Measurements from ENCODE around the gene EHMT2. TPM values are rescaled to one million over a fixed set of nuclear protein-coding genes. Genes with fewer than 3 reads are reported as not detected.
"Not testable (repeated sequence)": the region's sequence is repeated elsewhere in the genome, so short reads cannot be mapped to it uniquely, and the experiment has no call there.

The EHMT2 gene
- polyA plus RNA-seq, 2 of the 4 experiments (the other 2 are of a cell fraction) = 15.4 to 32.3 TPM

DNA sequence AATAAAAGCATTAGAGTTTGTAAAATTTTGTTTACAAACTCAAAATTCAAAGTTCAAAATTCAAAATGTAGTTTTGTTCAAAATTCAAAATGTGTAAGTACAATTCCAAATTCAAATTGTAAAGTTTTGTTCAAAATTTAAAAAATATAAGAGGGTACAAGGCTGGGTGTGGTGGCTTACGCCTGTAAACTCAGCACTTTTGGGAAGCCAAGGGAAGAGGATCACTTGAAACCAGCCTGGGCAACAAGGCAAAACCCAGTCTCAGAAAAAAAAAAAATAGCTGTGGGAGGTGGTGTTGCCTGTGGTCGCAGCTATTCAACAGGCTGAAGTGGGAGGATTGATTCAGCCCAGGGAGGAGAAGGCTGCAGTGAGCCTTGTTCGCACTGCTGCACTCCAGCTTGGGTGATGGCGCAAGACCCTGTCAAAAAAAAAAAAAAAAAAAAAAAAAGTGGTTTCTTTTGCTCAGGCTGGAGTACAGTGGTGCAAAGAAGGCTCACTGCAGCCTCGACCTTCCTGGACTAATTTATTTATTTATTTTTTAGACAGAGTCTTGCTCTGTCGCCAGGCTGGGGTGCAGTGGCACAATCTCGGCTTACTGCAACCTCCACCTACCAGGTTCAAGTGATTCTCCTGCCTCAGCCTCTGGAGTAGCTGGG is 9.8 kb upstream of the EHMT2 start:
- no peak for TF ChIP-seq SMC3 (IDR thresholded peaks at IDR 0.05)
- TF ChIP-seq PHF8 (IDR thresholded peaks at IDR 0.05; ENCODE audit: borderline replicate concordance, low read depth) = no peak
- peak; percentile 20 to 76; a peak in 2 of 4 replicates for TF ChIP-seq CEBPB (IDR thresholded peaks at IDR 0.05)
- TF ChIP-seq POLR2AphosphoS2 (conservative IDR thresholded peaks at IDR 0.05; ENCODE audit: low read length) = no peak
- no peak for TF ChIP-seq EHMT2 (IDR thresholded peaks at IDR 0.05; ENCODE audit: low read depth)
- TF ChIP-seq ESRRA (IDR thresholded peaks at IDR 0.05; ENCODE audit: borderline replicate concordance, low read length) = no peak
- ChIA-PET CTCF (interaction anchor here (0.6 to 1.1 kb wide), 2 partner anchors 18 to 42 kb away, joined by 3 to 5 read pairs; no protein-coding TSS in a partner anchor), POLR2A (interaction anchor here (0.6 kb wide), 1 partner anchor 269 kb away, joined by 6 read pairs; no protein-coding TSS in a partner anchor)
- no peaks in the 10 kb centered on the region for H3K9me3 ChIP-seq
- peak; percentile 40 to 42; a peak in 5 of 6 replicates for ATAC-seq
- no peak overlapping the region for H3K4me3 ChIP-seq
- DNase-seq (ENCODE audit: low read depth in 1 of 2, low spot score in 1 of 2) = peak in 1 of 2 experiments; percentile 28
- H3K27ac ChIP-seq = no peak overlapping the region
- FAIRE-seq = no peak
- 70% methylated on average over 7 of the region's 7 CpGs for WGBS (ENCODE audit: missing lambda C conversion rate)
- no peak overlapping the region for H3K4me2 ChIP-seq
- H3K4me1 ChIP-seq = peaks cover 33% of the 10 kb centered on the region

DNA sequence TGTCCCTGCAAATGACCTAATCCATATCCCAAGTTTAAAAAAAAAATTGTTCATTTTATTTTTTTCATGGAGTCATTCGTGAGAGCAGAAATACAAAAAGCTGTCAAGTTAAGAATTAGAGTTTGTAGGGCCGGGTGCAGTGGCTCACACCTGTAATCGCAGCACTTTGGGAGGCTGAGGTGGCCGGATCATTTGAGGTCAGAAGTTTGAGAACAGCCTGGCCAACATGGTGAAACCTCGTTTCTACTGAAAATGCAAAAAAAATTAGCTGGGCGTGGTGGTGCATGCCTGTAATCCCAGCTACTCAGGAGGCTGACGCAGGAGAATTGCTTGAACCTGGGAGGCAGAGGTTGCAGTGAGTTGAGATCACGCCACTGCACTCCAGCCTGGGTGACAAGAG is 9.2 kb upstream of the EHMT2 start:
- WGBS (ENCODE audit: missing lambda C conversion rate) = 79% methylated on average over 8 of the region's 8 CpGs
- H3K4me3 ChIP-seq; ATAC-seq; DNase-seq (ENCODE audit: low read depth in 1 of 2, low spot score in 1 of 2); H3K4me2 ChIP-seq; H3K9me3 ChIP-seq; FAIRE-seq; H3K27ac ChIP-seq: not testable (repeated sequence)
- ChIA-PET POLR2A (interaction anchor here (0.6 kb wide), 1 partner anchor 270 kb away, joined by 6 read pairs; no protein-coding TSS in a partner anchor), CTCF (interaction anchor here (1.3 kb wide), 1 partner anchor 46 kb away, joined by 4 read pairs; no protein-coding TSS in a partner anchor)
- H3K4me1 ChIP-seq = peaks cover 31% of the 10 kb centered on the region

DNA sequence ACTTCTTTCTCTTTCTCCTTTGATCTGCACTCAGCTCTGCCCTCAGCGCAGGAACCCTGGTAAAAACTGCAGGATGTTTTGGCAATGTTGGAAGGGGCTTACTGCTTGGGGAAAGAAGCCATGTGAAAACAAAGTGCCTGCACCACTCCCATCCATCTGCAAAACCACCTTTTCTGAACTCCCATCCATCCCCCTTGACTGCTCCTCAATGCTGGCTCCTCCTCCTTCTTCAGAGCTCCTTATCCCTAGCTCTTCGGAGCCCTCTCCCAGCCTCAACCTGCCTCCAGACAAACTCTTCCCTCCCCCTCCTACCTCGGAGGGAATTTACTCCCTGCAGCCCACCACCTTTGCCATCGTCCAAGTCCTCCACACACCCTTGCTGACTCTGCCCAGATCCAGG is 8.6 kb upstream of the EHMT2 start:
- H3K4me2 ChIP-seq = no peak overlapping the region
- ChIA-PET CTCF (interaction anchor here (1.3 kb wide), 1 partner anchor 47 kb away, joined by 4 read pairs; no protein-coding TSS in a partner anchor), POLR2A (no interaction called here)
- DNase-seq (ENCODE audit: low read depth in 1 of 2, low spot score in 1 of 2) (no peak), ATAC-seq (no peak), FAIRE-seq (no peak)
- no peak for TF ChIP-seq HOXB5 (CRISPR knock-in tag; IDR thresholded peaks at IDR 0.05)
- no peak for TF ChIP-seq SREBF2 (IDR thresholded peaks at IDR 0.05)
- TF ChIP-seq NR3C1 (IDR thresholded peaks at IDR 0.05) = no peak
- TF ChIP-seq, protein P1, sequence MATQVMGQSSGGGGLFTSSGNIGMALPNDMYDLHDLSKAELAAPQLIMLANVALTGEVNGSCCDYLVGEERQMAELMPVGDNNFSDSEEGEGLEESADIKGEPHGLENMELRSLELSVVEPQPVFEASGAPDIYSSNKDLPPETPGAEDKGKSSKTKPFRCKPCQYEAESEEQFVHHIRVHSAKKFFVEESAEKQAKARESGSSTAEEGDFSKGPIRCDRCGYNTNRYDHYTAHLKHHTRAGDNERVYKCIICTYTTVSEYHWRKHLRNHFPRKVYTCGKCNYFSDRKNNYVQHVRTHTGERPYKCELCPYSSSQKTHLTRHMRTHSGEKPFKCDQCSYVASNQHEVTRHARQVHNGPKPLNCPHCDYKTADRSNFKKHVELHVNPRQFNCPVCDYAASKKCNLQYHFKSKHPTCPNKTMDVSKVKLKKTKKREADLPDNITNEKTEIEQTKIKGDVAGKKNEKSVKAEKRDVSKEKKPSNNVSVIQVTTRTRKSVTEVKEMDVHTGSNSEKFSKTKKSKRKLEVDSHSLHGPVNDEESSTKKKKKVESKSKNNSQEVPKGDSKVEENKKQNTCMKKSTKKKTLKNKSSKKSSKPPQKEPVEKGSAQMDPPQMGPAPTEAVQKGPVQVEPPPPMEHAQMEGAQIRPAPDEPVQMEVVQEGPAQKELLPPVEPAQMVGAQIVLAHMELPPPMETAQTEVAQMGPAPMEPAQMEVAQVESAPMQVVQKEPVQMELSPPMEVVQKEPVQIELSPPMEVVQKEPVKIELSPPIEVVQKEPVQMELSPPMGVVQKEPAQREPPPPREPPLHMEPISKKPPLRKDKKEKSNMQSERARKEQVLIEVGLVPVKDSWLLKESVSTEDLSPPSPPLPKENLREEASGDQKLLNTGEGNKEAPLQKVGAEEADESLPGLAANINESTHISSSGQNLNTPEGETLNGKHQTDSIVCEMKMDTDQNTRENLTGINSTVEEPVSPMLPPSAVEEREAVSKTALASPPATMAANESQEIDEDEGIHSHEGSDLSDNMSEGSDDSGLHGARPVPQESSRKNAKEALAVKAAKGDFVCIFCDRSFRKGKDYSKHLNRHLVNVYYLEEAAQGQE (IDR thresholded peaks at IDR 0.05) = no peak
- TF ChIP-seq SMC3 (IDR thresholded peaks at IDR 0.05) = no peak
- H3K27ac ChIP-seq = no peak overlapping the region
- no peak overlapping the region for H3K4me3 ChIP-seq
- no peaks in the 10 kb centered on the region for H3K9me3 ChIP-seq
- WGBS (ENCODE audit: missing lambda C conversion rate) = 78% methylated on average over 4 of the region's 4 CpGs
- peaks cover 28% of the 10 kb centered on the region for H3K4me1 ChIP-seq

DNA sequence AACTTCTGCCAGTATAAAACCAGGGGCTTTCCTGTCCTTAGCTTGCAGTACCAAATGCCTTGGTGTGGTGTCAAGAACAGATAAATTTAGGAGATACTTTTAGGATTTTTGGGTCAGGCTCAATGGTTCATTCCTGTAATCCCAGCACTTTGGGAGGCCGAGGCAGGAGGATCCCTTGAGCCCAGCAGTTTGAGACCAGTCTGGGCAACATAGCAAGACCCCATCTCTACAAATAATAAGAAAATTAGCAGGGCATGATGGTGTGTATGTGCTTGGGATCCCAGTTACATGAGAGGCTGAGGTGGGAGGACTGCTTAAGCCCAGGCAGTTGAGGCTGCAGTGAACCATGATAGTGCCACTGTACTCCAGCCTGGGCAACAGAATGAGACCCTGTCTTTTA is 7.5 kb upstream of the EHMT2 start:
- no peak for TF ChIP-seq TP53 (CRISPR knock-in tag; IDR thresholded peaks at IDR 0.05)
- TF ChIP-seq ZNF302 (CRISPR knock-in tag; IDR thresholded peaks at IDR 0.05) = no peak
- TF ChIP-seq NPAS2 (CRISPR knock-in tag; IDR thresholded peaks at IDR 0.05; ENCODE audit: borderline replicate concordance) = no peak
- no peak for TF ChIP-seq HEYL (CRISPR knock-in tag; IDR thresholded peaks at IDR 0.05)
- TF ChIP-seq, protein P2, sequence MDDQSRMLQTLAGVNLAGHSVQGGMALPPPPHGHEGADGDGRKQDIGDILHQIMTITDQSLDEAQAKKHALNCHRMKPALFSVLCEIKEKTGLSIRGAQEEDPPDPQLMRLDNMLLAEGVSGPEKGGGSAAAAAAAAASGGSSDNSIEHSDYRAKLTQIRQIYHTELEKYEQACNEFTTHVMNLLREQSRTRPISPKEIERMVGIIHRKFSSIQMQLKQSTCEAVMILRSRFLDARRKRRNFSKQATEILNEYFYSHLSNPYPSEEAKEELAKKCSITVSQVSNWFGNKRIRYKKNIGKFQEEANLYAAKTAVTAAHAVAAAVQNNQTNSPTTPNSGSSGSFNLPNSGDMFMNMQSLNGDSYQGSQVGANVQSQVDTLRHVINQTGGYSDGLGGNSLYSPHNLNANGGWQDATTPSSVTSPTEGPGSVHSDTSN (IDR thresholded peaks at IDR 0.05) = no peak
- TF ChIP-seq FOSB (CRISPR knock-in tag; IDR thresholded peaks at IDR 0.05) = no peak
- ChIA-PET POLR2A (no interaction called here), CTCF (interaction anchor here (0.9 to 3.5 kb wide), 2 partner anchors 16 to 47 kb away, joined by 4 to 26 read pairs; no protein-coding TSS in a partner anchor)
- Histone ChIP-seq H3K4me2 (no peak overlapping the region), H3K4me1 (peaks cover 22% of the 10 kb centered on the region), H3K9me3 (no peaks in the 10 kb centered on the region), H3K27ac (no peak overlapping the region), H3K4me3 (no peak overlapping the region)
- FAIRE-seq = no peak
- no peak for ATAC-seq
- no peak for DNase-seq (ENCODE audit: low read depth in 1 of 2, low spot score in 1 of 2)
- WGBS (ENCODE audit: missing lambda C conversion rate) = 80% methylated on average over 1 of the region's 1 CpG

Measured in A549 (cell line).